Measurements from ENCODE around the gene RPTOR.
A peak's percentile ranks its signal among the peaks of the same experiment; 100 is the strongest.

RPTOR gene

GRCh38 chr17:80918731-80919130 lies 374.1 kb downstream of the RPTOR start:
- no peak overlapping the region for H3K4me3 ChIP-seq (ENCODE audit: low read length)
- H3K27ac ChIP-seq (ENCODE audit: low read depth, low read length), result peak overlapping the region; percentile 6
- peaks cover 7% of the 10 kb centered on the region for H3K4me1 ChIP-seq (ENCODE audit: control insufficient read depth, insufficient read depth, low read length)
- no peaks in the 10 kb centered on the region for H3K27me3 ChIP-seq (ENCODE audit: control insufficient read depth, insufficient read depth, low read length)
- peaks cover 10% of the 10 kb centered on the region for H3K36me3 ChIP-seq (ENCODE audit: control insufficient read depth, insufficient read depth, low read length)
- H3K9ac ChIP-seq (ENCODE audit: low read length), result no peak overlapping the region

- Histone ChIP-seq H3K4me1 (ENCODE audit: control insufficient read depth, insufficient read depth, low read length) (peaks cover 7% of the 10 kb centered on the region), H3K4me3 (ENCODE audit: low read length) (no peak overlapping the region), H3K9ac (ENCODE audit: low read length) (no peak overlapping the region), H3K27ac (ENCODE audit: low read depth, low read length) (peak overlapping the region; percentile 51), H3K27me3 (ENCODE audit: control insufficient read depth, insufficient read depth, low read length) (no peaks in the 10 kb centered on the region), H3K36me3 (ENCODE audit: control insufficient read depth, insufficient read depth, low read length) (peaks cover 12% of the 10 kb centered on the region)
These were observed 375.0 kb downstream of the RPTOR start for GRCh38 chr17:80919331-80920311.

GRCh38 chr17:80920441-80920840 lies 375.8 kb downstream of the RPTOR start:
- H3K36me3 ChIP-seq (ENCODE audit: control insufficient read depth, insufficient read depth, low read length), result peaks cover 12% of the 10 kb centered on the region
- H3K27ac ChIP-seq (ENCODE audit: low read depth, low read length), result peak overlapping the region; percentile 51

GRCh38 chr17:80921159-80921558 lies 376.5 kb downstream of the RPTOR start:
- Histone ChIP-seq H3K4me1 (ENCODE audit: control insufficient read depth, insufficient read depth, low read length) (peaks cover 7% of the 10 kb centered on the region), H3K9ac (ENCODE audit: low read length) (no peak overlapping the region), H3K4me3 (ENCODE audit: low read length) (no peak overlapping the region), H3K36me3 (ENCODE audit: control insufficient read depth, insufficient read depth, low read length) (peaks cover 12% of the 10 kb centered on the region), H3K27ac (ENCODE audit: low read depth, low read length) (no peak overlapping the region), H3K27me3 (ENCODE audit: control insufficient read depth, insufficient read depth, low read length) (no peaks in the 10 kb centered on the region)

More at GRCh38 chr17:80920441-80920840, 375.8 kb downstream of the RPTOR start:
- Histone ChIP-seq H3K4me3 (ENCODE audit: low read length) (no peak overlapping the region), H3K9ac (ENCODE audit: low read length) (no peak overlapping the region), H3K27me3 (ENCODE audit: control insufficient read depth, insufficient read depth, low read length) (no peaks in the 10 kb centered on the region), H3K4me1 (ENCODE audit: control insufficient read depth, insufficient read depth, low read length) (peaks cover 7% of the 10 kb centered on the region)

- Histone ChIP-seq H3K4me3 (ENCODE audit: low read length) (no peak overlapping the region), H3K27ac (ENCODE audit: low read depth, low read length) (no peak overlapping the region), H3K36me3 (ENCODE audit: control insufficient read depth, insufficient read depth, low read length) (peaks cover 12% of the 10 kb centered on the region), H3K9ac (ENCODE audit: low read length) (no peak overlapping the region), H3K27me3 (ENCODE audit: control insufficient read depth, insufficient read depth, low read length) (no peaks in the 10 kb centered on the region), H3K4me1 (ENCODE audit: control insufficient read depth, insufficient read depth, low read length) (peaks cover 7% of the 10 kb centered on the region)
These were observed 377.3 kb downstream of the RPTOR start for GRCh38 chr17:80921741-80922579.

- H3K4me1 ChIP-seq (ENCODE audit: control insufficient read depth, insufficient read depth, low read length), result peaks cover 7% of the 10 kb centered on the region
These were observed 378.0 kb downstream of the RPTOR start for GRCh38 chr17:80922580-80923160.

GRCh38 chr17:80923211-80924110 lies 378.8 kb downstream of the RPTOR start:
- Histone ChIP-seq H3K27me3 (ENCODE audit: control insufficient read depth, insufficient read depth, low read length) (no peaks in the 10 kb centered on the region), H3K9ac (ENCODE audit: low read length) (no peak overlapping the region), H3K4me3 (ENCODE audit: low read length) (no peak overlapping the region), H3K36me3 (ENCODE audit: control insufficient read depth, insufficient read depth, low read length) (peaks cover 6% of the 10 kb centered on the region), H3K4me1 (ENCODE audit: control insufficient read depth, insufficient read depth, low read length) (peaks cover 5% of the 10 kb centered on the region), H3K27ac (ENCODE audit: low read depth, low read length) (no peak overlapping the region)

More at GRCh38 chr17:80922580-80923160, 378.0 kb downstream of the RPTOR start:
- H3K4me3 ChIP-seq (ENCODE audit: low read length), result no peak overlapping the region
- H3K36me3 ChIP-seq (ENCODE audit: control insufficient read depth, insufficient read depth, low read length), result peaks cover 11% of the 10 kb centered on the region
- H3K27me3 ChIP-seq (ENCODE audit: control insufficient read depth, insufficient read depth, low read length), result no peaks in the 10 kb centered on the region
- H3K27ac ChIP-seq (ENCODE audit: low read depth, low read length), result no peak overlapping the region
- H3K9ac ChIP-seq (ENCODE audit: low read length), result no peak overlapping the region

- H3K27ac ChIP-seq (ENCODE audit: low read depth, low read length), result no peak overlapping the region
- H3K4me1 ChIP-seq (ENCODE audit: control insufficient read depth, insufficient read depth, low read length), result no peaks in the 10 kb centered on the region
- H3K4me3 ChIP-seq (ENCODE audit: low read length), result no peak overlapping the region
- H3K27me3 ChIP-seq (ENCODE audit: control insufficient read depth, insufficient read depth, low read length), result no peaks in the 10 kb centered on the region
- H3K36me3 ChIP-seq (ENCODE audit: control insufficient read depth, insufficient read depth, low read length), result peaks cover 3% of the 10 kb centered on the region
- no peak overlapping the region for H3K9ac ChIP-seq (ENCODE audit: low read length)
These were observed 379.6 kb downstream of the RPTOR start for GRCh38 chr17:80924111-80924806.

- Histone ChIP-seq H3K9ac (ENCODE audit: low read length) (no peak overlapping the region), H3K36me3 (ENCODE audit: control insufficient read depth, insufficient read depth, low read length) (peaks cover 3% of the 10 kb centered on the region), H3K27me3 (ENCODE audit: control insufficient read depth, insufficient read depth, low read length) (no peaks in the 10 kb centered on the region), H3K4me1 (ENCODE audit: control insufficient read depth, insufficient read depth, low read length) (no peaks in the 10 kb centered on the region), H3K4me3 (ENCODE audit: low read length) (no peak overlapping the region), H3K27ac (ENCODE audit: low read depth, low read length) (no peak overlapping the region)
These were observed 380.4 kb downstream of the RPTOR start for GRCh38 chr17:80924807-80925610.

- Histone ChIP-seq H3K4me3 (ENCODE audit: low read length) (no peak overlapping the region), H3K36me3 (ENCODE audit: control insufficient read depth, insufficient read depth, low read length) (peaks cover 3% of the 10 kb centered on the region), H3K27ac (ENCODE audit: low read depth, low read length) (no peak overlapping the region), H3K27me3 (ENCODE audit: control insufficient read depth, insufficient read depth, low read length) (no peaks in the 10 kb centered on the region), H3K4me1 (ENCODE audit: control insufficient read depth, insufficient read depth, low read length) (no peaks in the 10 kb centered on the region), H3K9ac (ENCODE audit: low read length) (no peak overlapping the region)
These were observed 381.2 kb downstream of the RPTOR start for GRCh38 chr17:80925688-80926335.

All from rectal smooth muscle tissue (tissue), 1 donor.